Lower lobe of right lung (tissue), 2 donors: ENCODE data around the gene KCNJ6. TPM values are rescaled to one million over a fixed set of nuclear protein-coding genes. Genes with fewer than 3 reads are reported as not detected.
"Not testable (repeated sequence)": the region's sequence is repeated elsewhere in the genome, so short reads cannot be mapped to it uniquely, and the experiment has no call there.

ENCODE experiments used
- ATAC-seq, 2 donors: fragments of 200-7000 bp; cut with Tn5 transposase; one replicate each; pipeline ENCODE4 v1.9.1; 2020 to 2022; ENCODE audit warnings: mild to moderate bottlenecking in 2 of 2, moderate library complexity in 2 of 2
- DNase-seq: peaks from one replicate; pipeline ENCODE4 v3.0.0-alpha.2; 2020
- H3K27ac ChIP-seq: fragments of 200-600 bp; one replicate; pipeline ENCODE4 v1.8.0; 2022
- H3K27me3 ChIP-seq: fragments of 200-600 bp; one replicate; pipeline ENCODE4 v1.8.0; 2022; ENCODE audit warnings: low read depth
- H3K36me3 ChIP-seq: fragments of 200-600 bp; one replicate; pipeline ENCODE4 v1.8.0; 2022; ENCODE audit warnings: mild to moderate bottlenecking
- H3K4me1 ChIP-seq: fragments of 200-600 bp; one replicate; pipeline ENCODE4 v1.8.0; 2022
- H3K4me3 ChIP-seq: fragments of 200-600 bp; one replicate; pipeline ENCODE4 v1.8.0; 2022; ENCODE audit warnings: mild to moderate bottlenecking
- H3K9me3 ChIP-seq: fragments of 200-600 bp; one replicate; pipeline ENCODE4 v1.8.0; 2022
- CTCF ChIP-seq: fragments of 200-600 bp; IDR thresholded peaks from one replicate; pipeline ENCODE4 v1.8.0; 2022; ENCODE audit warnings: antibody characterized with exemption, mild to moderate bottlenecking
- intact Hi-C: fragments of 100-400 bp; cut with DNase I; formaldehyde crosslinking; loops from one replicate; pipeline ENCODE4 v1.11.0; 2022
- total RNA-seq: library from RNA; stranded (reverse); fragmentation: NEBNext Ultra II Directional; extraction: Animal tissue kit (Norgen Biotek cat#: 25700); gene quantifications from one replicate; pipeline ENCODE4 v1.2.1, GENCODE V29; 2021
- donor health status: DM: no; HTN: yes; CAD: no; lungs with severe emphysema.

KCNJ6 gene
- total RNA-seq, 1 donor from 2014 or later: 0.09 TPM

- no peaks in the 10 kb centered on the region for H3K27me3 ChIP-seq
- no peak for TF ChIP-seq CTCF
- H3K4me1 ChIP-seq: no peaks in the 10 kb centered on the region
- no peak overlapping the region for H3K4me3 ChIP-seq
- ATAC-seq: no peak
- intact Hi-C loops: no loop called here
- no peak overlapping the region for H3K27ac ChIP-seq
- no peaks in the 10 kb centered on the region for H3K36me3 ChIP-seq
- peaks cover 8% of the 10 kb centered on the region for H3K9me3 ChIP-seq
- DNase-seq: no peak
These were observed 335.6 kb downstream of the KCNJ6 start for GRCh38 chr21:37580666-37581065.

- Histone ChIP-seq H3K9me3 (peaks cover 8% of the 10 kb centered on the region), H3K4me3 (no peak overlapping the region), H3K27ac (no peak overlapping the region), H3K27me3 (no peaks in the 10 kb centered on the region), H3K4me1 (no peaks in the 10 kb centered on the region), H3K36me3 (no peaks in the 10 kb centered on the region)
- no peak for TF ChIP-seq CTCF
- no peak for DNase-seq
- intact Hi-C loops: no loop called here
- ATAC-seq: no peak
These were observed 336.9 kb downstream of the KCNJ6 start for GRCh38 chr21:37579356-37579755.

DNA sequence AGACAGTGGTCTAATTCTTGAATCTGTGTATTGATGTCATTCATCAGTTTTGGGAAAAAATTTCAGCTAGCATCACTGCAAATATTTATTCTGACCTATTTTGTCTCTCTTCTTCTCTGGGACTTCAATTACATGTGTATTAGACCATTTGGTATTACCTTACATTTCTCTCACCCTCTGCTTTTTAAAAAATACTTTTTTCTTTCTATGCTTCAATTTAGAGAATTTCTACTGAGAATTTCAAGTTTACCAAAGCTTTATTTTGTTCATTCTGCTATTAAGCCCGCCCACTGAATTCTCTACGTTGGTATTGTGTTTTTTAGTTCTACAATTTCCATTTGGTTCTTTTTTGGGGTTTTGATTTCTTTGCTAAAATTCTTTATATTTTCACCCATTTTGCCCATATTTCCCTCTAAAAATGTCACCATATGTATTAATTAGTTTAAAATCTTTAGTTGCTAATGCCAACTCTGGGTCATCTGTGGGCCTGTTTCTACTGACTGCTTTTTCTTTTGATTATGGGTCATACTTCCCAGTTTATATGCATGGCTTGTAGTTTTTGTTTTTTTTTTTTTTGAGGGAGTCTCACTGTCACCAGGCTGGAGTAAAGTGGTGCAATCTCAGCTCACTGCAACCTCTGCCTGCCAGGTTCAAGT, 337.7 kb downstream of the KCNJ6 start:
- TF ChIP-seq CTCF: no peak

DNA sequence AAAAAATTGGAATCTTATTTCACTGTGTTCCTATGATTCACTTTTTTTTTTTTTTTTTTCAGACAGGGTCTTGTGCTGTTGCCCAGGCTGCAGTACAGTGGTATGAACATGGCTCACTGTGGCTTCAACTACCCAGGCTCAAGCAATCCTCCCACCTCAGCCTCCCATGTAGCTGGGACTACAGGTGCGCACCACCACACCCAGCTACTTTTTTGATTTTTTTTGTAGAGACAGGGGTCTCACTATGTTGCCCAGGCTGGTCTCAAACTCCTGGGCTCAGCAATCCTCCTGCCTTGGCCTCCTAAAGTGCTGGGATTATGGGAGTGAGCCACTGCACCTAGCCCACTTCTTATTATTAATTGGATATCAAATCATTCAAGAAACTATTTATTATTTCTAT, 339.3 kb downstream of the KCNJ6 start:
- H3K4me3 ChIP-seq, H3K4me1 ChIP-seq, H3K9me3 ChIP-seq, H3K36me3 ChIP-seq, DNase-seq, intact Hi-C loops, H3K27ac ChIP-seq, H3K27me3 ChIP-seq, ATAC-seq: not testable (repeated sequence)

More for the DNA sequence above, 337.7 kb downstream of the KCNJ6 start:
- Histone ChIP-seq H3K4me1 (no peaks in the 10 kb centered on the region), H3K9me3 (peaks cover 8% of the 10 kb centered on the region), H3K36me3 (no peaks in the 10 kb centered on the region), H3K27me3 (no peaks in the 10 kb centered on the region), H3K4me3 (no peak overlapping the region), H3K27ac (no peak overlapping the region)
- DNase-seq (no peak), ATAC-seq (no peak)
- intact Hi-C loops: no loop called here

DNA sequence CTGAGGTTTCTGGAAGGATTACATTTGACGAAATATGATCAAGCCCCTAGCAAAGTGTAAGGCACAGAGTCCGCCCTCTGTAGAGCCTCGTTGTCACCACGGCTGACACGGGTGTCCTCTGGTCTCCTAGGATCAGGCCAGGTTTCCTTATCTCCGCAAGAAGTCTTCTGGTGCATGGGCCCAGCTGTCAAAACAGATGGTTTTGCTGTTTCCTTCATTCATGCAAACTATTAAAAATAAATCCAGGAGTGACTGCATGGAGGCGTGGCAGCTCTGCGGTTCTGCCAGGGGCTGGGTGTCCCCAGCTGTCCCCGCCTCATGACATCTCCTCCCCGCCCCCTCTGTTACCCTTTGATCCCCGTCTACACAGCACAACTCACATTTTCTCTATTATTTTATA, 340.7 kb downstream of the KCNJ6 start:
- H3K4me1 ChIP-seq: no peaks in the 10 kb centered on the region
- no peak overlapping the region for H3K27ac ChIP-seq
- DNase-seq (no peak), ATAC-seq (no peak)
- H3K36me3 ChIP-seq: no peaks in the 10 kb centered on the region
- H3K27me3 ChIP-seq: no peaks in the 10 kb centered on the region
- TF ChIP-seq CTCF: no peak
- H3K9me3 ChIP-seq: peaks cover 8% of the 10 kb centered on the region
- intact Hi-C loops: no loop called here
- no peak overlapping the region for H3K4me3 ChIP-seq

- no peaks in the 10 kb centered on the region for H3K4me1 ChIP-seq
- H3K9me3 ChIP-seq: peaks cover 8% of the 10 kb centered on the region
- no peak overlapping the region for H3K27ac ChIP-seq
- no peak overlapping the region for H3K4me3 ChIP-seq
- no peak for DNase-seq
- no peak for ATAC-seq
- TF ChIP-seq CTCF: no peak
- H3K36me3 ChIP-seq: no peaks in the 10 kb centered on the region
- intact Hi-C loops: no loop called here
- no peaks in the 10 kb centered on the region for H3K27me3 ChIP-seq
These were observed 341.5 kb downstream of the KCNJ6 start for GRCh38 chr21:37574751-37575150.
